CD14-positive monocyte (primary cell): ENCODE measurements around the gene TFB1M. TPM values are rescaled to one million over a fixed set of nuclear protein-coding genes. Genes with fewer than 3 reads are reported as not detected.

Experiments
- DNase-seq, 3 donors: peaks; one replicate each; pipeline ENCODE4 v3.0.0-alpha.2; 2011 to 2022
- H2AFZ ChIP-seq: 2 replicates; pipeline ENCODE4 v1.6.0; 2012; ENCODE audit warnings: mild to moderate bottlenecking, low read depth, low read length, inconsistent platforms; ENCODE audit not compliant: insufficient read depth, poor library complexity, severe bottlenecking
- H3K27ac ChIP-seq, 2 donors: 1 replicate in 1 of 2; 2 replicates in 1 of 2; pipeline ENCODE4 v1.5.1; 2012 to 2013; ENCODE audit warnings: low read length in 2 of 2, control low read depth in 1 of 2, inconsistent platforms in 1 of 2, low read depth in 1 of 2, mild to moderate bottlenecking in 1 of 2
- H3K27me3 ChIP-seq, 2 donors: one replicate each; pipeline versions ENCODE4 v1.6.0 to v1.6.1; 2011 to 2013; ENCODE audit warnings: low read length in 2 of 2; ENCODE audit not compliant: control insufficient read depth in 2 of 2, insufficient read depth in 2 of 2
- H3K36me3 ChIP-seq, 2 donors: replicated peaks in 1 of 2; 1 replicate in 1 of 2; 2 replicates in 1 of 2; pipeline versions ENCODE4 v1.5.1 to v1.6.1; 2012 to 2013; ENCODE audit warnings: low read length in 2 of 2, control low read depth in 1 of 2, inconsistent platforms in 1 of 2, mild to moderate bottlenecking in 1 of 2; ENCODE audit not compliant: insufficient read depth in 2 of 2, control insufficient read depth in 1 of 2
- H3K4me1 ChIP-seq, 2 donors: 1 replicate in 1 of 2; 2 replicates in 1 of 2; pipeline versions ENCODE4 v1.5.1 to v1.6.1; 2012 to 2013; ENCODE audit warnings: low read length in 2 of 2, control low read depth in 1 of 2, inconsistent platforms in 1 of 2, mild to moderate bottlenecking in 1 of 2, moderate library complexity in 1 of 2; ENCODE audit not compliant: insufficient read depth in 2 of 2, control insufficient read depth in 1 of 2
- H3K4me2 ChIP-seq: replicated peaks from 2 replicates; pipeline ENCODE3; 2012; ENCODE audit warnings: low read length, moderate library complexity, mild to moderate bottlenecking; ENCODE audit not compliant: poor library complexity, severe bottlenecking; ENCODE audit errors: extremely low read depth
- H3K4me3 ChIP-seq, 3 experiments: fragments of 200-600 bp in 1 of 3; sonication (generic) in 1 of 3; replicated peaks in 1 of 3; 1 replicate in 2 of 3; 2 replicates in 1 of 3; pipeline ENCODE4 v1.5.1; 2011 to 2013; ENCODE audit warnings: low read length in 3 of 3, mild to moderate bottlenecking in 3 of 3, control low read depth in 2 of 3, low read depth in 2 of 3, inconsistent platforms in 1 of 3, moderate library complexity in 1 of 3
- H3K79me2 ChIP-seq: 2 replicates; pipeline ENCODE4 v1.6.0; 2012; ENCODE audit warnings: mild to moderate bottlenecking, control low read depth, inconsistent platforms, low read length, moderate library complexity; ENCODE audit not compliant: insufficient read depth
- H3K9ac ChIP-seq: 2 replicates; pipeline ENCODE4 v1.6.0; 2017; ENCODE audit warnings: low read length, mild to moderate bottlenecking; ENCODE audit not compliant: insufficient read depth, poor library complexity, severe bottlenecking
- H3K9me3 ChIP-seq, 2 donors: replicated peaks in 1 of 2; 1 replicate in 1 of 2; 2 replicates in 1 of 2; pipeline versions ENCODE4 v1.5.1 to v1.6.1; 2012 to 2013; ENCODE audit warnings: low read length in 2 of 2, control low read depth in 1 of 2; ENCODE audit not compliant: control insufficient read depth in 1 of 2, insufficient read depth in 1 of 2
- H4K20me1 ChIP-seq: 2 replicates; pipeline ENCODE4 v1.6.0; 2012; ENCODE audit warnings: mild to moderate bottlenecking, low read length, control low read depth, moderate library complexity; ENCODE audit not compliant: insufficient read depth
- H3K27ac Mint-ChIP-seq, 7 donors: one replicate each; pipeline ENCODE4 v1.8.0; 2020; ENCODE audit warnings: mild to moderate bottlenecking in 7 of 7, mixed read lengths in 7 of 7, moderate library complexity in 6 of 7, inconsistent platforms in 2 of 7
- H3K27me3 Mint-ChIP-seq, 3 donors: one replicate each; pipeline ENCODE4 v1.8.0; 2021 to 2022; ENCODE audit warnings: low read depth in 3 of 3, mild to moderate bottlenecking in 3 of 3, mixed read lengths in 3 of 3, moderate library complexity in 3 of 3, inconsistent platforms in 1 of 3
- H3K36me3 Mint-ChIP-seq, 2 donors: one replicate each; pipeline ENCODE4 v1.8.0; 2020; ENCODE audit warnings: mixed read lengths in 2 of 2, inconsistent platforms in 1 of 2, mild to moderate bottlenecking in 1 of 2
- H3K4me1 Mint-ChIP-seq: one replicate; pipeline ENCODE4 v1.8.0; 2020; ENCODE audit warnings: mild to moderate bottlenecking, mixed read lengths
- H3K4me3 Mint-ChIP-seq, 2 donors: one replicate each; pipeline ENCODE4 v1.8.0; 2020; ENCODE audit warnings: mild to moderate bottlenecking in 2 of 2, mixed read lengths in 2 of 2, moderate library complexity in 1 of 2
- H3K9me3 Mint-ChIP-seq, 7 donors: one replicate each; pipeline ENCODE4 v1.8.0; 2020 to 2022; ENCODE audit warnings: mixed read lengths in 7 of 7, mild to moderate bottlenecking in 6 of 7, moderate library complexity in 6 of 7, inconsistent platforms in 2 of 7
- CTCF ChIP-seq: fragments of 200-600 bp; IDR thresholded peaks from one replicate; pipeline ENCODE4 v1.8.0; 2022; ENCODE audit warnings: antibody characterized with exemption, mild to moderate bottlenecking
- WGBS: methylation state at CpG from one replicate; pipeline ENCODE4 v1.1.5; 2013; ENCODE audit warnings: missing lambda C conversion rate; ENCODE audit not compliant: insufficient coverage; 5-methylcytosine and 5-hydroxymethylcytosine counted together
- intact Hi-C, 2 donors: fragments of 100-400 bp; cut with micrococcal nuclease; formaldehyde crosslinking; loops; one replicate each; pipeline versions ENCODE4 v1.15.0 to v1.15.1; 2023
- polyA plus RNA-seq, 3 donors: library from polyadenylated mRNA; depleted of rRNA in 1 of 3; unstranded in 2 of 3; stranded (reverse) in 1 of 3; fragments of 300-500 nt in 2 of 3; fragments of >200 nt in 1 of 3; fragmentation: Illumina TruSeq in 2 of 3; gene quantifications; 1 replicate in 2 of 3; 2 replicates in 1 of 3; pipeline ENCODE4 v1.2.3, GENCODE V29; 2012 to 2021

The TFB1M gene
- polyA plus RNA-seq, 3 donors, result 4.8 to 5.4 (median 4.8) TPM

- H3K4me1 Mint-ChIP-seq, result no peaks in the 10 kb centered on the region
- H3K9ac ChIP-seq, result no peak overlapping the region
- H3K27me3 Mint-ChIP-seq, result peaks cover 0 to 2% (median 2%) of the 10 kb centered on the region in 3 donors
- peaks cover 0 to 3% (median 0%) of the 10 kb centered on the region in 7 donors for H3K9me3 Mint-ChIP-seq
- no peak overlapping the region for H3K4me3 ChIP-seq
- no peaks in the 10 kb centered on the region for H3K27me3 ChIP-seq
- no peak overlapping the region for H3K27ac Mint-ChIP-seq
- H3K36me3 Mint-ChIP-seq, result peaks cover 63 to 73% of the 10 kb centered on the region in 2 donors
- no peaks in the 10 kb centered on the region for H3K79me2 ChIP-seq
- H3K4me1 ChIP-seq, result no peaks in the 10 kb centered on the region
- peaks cover 35 to 79% of the 10 kb centered on the region in 2 donors for H3K36me3 ChIP-seq
- TF ChIP-seq CTCF, result no peak
- H3K4me2 ChIP-seq, result no peak overlapping the region
- no peaks in the 10 kb centered on the region for H3K9me3 ChIP-seq
- H3K27ac ChIP-seq, result no peak overlapping the region
- H2AFZ ChIP-seq, result no peak overlapping the region
- H3K4me3 Mint-ChIP-seq, result no peak overlapping the region
- intact Hi-C loops, result no loop called here
- DNase-seq, result no peak
- no peaks in the 10 kb centered on the region for H4K20me1 ChIP-seq
- 100% methylated on average over 1 of the region's 5 CpGs for WGBS
Measured at GRCh38 chr6:155292711-155293110, 21.6 kb downstream of the TFB1M start.

GRCh38 chr6:155291291-155291690 lies 23.0 kb downstream of the TFB1M start:
- DNase-seq, result no peak
- Histone ChIP-seq H3K4me3 (no peak overlapping the region), H3K27me3 (no peaks in the 10 kb centered on the region), H3K4me2 (no peak overlapping the region), H3K36me3 (peaks cover 31 to 66% of the 10 kb centered on the region in 2 donors), H4K20me1 (no peaks in the 10 kb centered on the region), H3K27ac (no peak overlapping the region), H3K9ac (no peak overlapping the region), H2AFZ (no peak overlapping the region), H3K79me2 (no peaks in the 10 kb centered on the region), H3K4me1 (no peaks in the 10 kb centered on the region), H3K9me3 (no peaks in the 10 kb centered on the region)
- TF ChIP-seq CTCF, result no peak
- no peaks in the 10 kb centered on the region for H3K4me1 Mint-ChIP-seq
- H3K36me3 Mint-ChIP-seq, result peaks cover 55 to 67% of the 10 kb centered on the region in 2 donors
- H3K27me3 Mint-ChIP-seq, result peaks cover 0 to 2% (median 2%) of the 10 kb centered on the region in 3 donors
- 100% methylated on average over 2 of the region's 3 CpGs for WGBS
- intact Hi-C loops, result no loop called here
- H3K9me3 Mint-ChIP-seq, result peaks cover 0 to 3% (median 0%) of the 10 kb centered on the region in 7 donors
- H3K27ac Mint-ChIP-seq, result no peak overlapping the region
- no peak overlapping the region for H3K4me3 Mint-ChIP-seq
